Peyer's patch (tissue), 4 donors: ENCODE data around the gene PLCD1. TPM values are rescaled to one million over a fixed set of nuclear protein-coding genes. Genes with fewer than 3 reads are reported as not detected.
"Not testable (repeated sequence)": the region's sequence is repeated elsewhere in the genome, so short reads cannot be mapped to it uniquely, and the experiment has no call there.

Experiments used
- DNase-seq, 3 donors: peaks; one replicate each; pipeline ENCODE4 v3.0.0-alpha.2; 2017 to 2019
- H3K27ac ChIP-seq, 4 donors: fragments of 200-600 bp; sonication (generic); one replicate each; pipeline ENCODE4 v1.5.1; 2016 to 2019
- H3K27me3 ChIP-seq, 2 donors: fragments of 200-600 bp; sonication (generic); one replicate each; pipeline ENCODE4 v1.5.1; 2019
- H3K36me3 ChIP-seq, 3 donors: fragments of 200-600 bp; sonication (generic); one replicate each; pipeline ENCODE4 v1.5.1; 2016 to 2019
- H3K4me1 ChIP-seq, 4 donors: fragments of 200-600 bp; sonication (generic); one replicate each; pipeline ENCODE4 v1.5.1; 2016 to 2019
- H3K4me3 ChIP-seq, 4 donors: fragments of 200-600 bp; sonication (generic); 1 replicate in 3 of 4; 2 replicates in 1 of 4; pipeline ENCODE4 v1.5.1; 2016 to 2019; ENCODE audit warnings: mild to moderate bottlenecking in 1 of 4
- H3K9me3 ChIP-seq, 4 donors: fragments of 200-600 bp; sonication (generic); one replicate each; pipeline ENCODE4 v1.5.1; 2016 to 2019; ENCODE audit warnings: mild to moderate bottlenecking in 1 of 4
- POLR2A ChIP-seq, 2 donors: fragments of 450-650 bp; IDR thresholded peaks; one replicate each; pipeline ENCODE4 v1.5.1; 2017; ENCODE audit warnings: antibody characterized with exemption in 2 of 2, mild to moderate bottlenecking in 2 of 2, moderate library complexity in 2 of 2
- total RNA-seq, 4 donors: library from RNA; depleted of rRNA; stranded (reverse); fragments of >200 nt; gene quantifications; one replicate each; pipeline ENCODE4 v1.1.0, GENCODE V29; 2016
- TF ChIP-seq, protein P1 (sequence below), 6 experiments: fragments of 450-650 bp in 4 of 6; fragments of 200-600 bp in 2 of 6; sonication (generic) in 1 of 6; IDR thresholded peaks; one replicate each; pipeline ENCODE4 v1.5.1; 2017 to 2019; ENCODE audit warnings: antibody characterized with exemption in 6 of 6, mild to moderate bottlenecking in 3 of 6, moderate library complexity in 1 of 6

PLCD1 gene
- total RNA-seq, 4 donors from 2014 or later: 36.6 to 47.0 (median 40.5) TPM

DNA sequence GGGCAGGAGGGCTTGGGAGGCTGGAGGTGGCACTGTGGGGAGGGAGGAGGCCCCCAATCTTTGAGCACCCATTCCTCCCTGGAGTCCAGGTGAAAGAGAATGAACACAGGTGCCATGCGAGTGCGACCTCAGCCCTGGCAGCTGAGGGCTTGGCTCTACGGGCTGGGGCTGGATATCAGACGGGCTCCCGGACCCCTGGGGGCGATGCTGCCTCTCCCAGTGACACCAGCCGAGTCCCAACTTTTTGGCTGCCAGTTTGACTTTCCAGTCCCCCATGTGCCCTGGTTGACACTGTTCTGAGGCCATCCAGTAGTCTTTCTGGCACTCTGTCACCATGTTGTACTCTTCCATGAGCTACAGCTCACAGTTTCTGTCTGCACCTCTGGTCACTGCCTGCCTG, 37.6 kb downstream of the PLCD1 start:
- TF ChIP-seq, protein P1, sequence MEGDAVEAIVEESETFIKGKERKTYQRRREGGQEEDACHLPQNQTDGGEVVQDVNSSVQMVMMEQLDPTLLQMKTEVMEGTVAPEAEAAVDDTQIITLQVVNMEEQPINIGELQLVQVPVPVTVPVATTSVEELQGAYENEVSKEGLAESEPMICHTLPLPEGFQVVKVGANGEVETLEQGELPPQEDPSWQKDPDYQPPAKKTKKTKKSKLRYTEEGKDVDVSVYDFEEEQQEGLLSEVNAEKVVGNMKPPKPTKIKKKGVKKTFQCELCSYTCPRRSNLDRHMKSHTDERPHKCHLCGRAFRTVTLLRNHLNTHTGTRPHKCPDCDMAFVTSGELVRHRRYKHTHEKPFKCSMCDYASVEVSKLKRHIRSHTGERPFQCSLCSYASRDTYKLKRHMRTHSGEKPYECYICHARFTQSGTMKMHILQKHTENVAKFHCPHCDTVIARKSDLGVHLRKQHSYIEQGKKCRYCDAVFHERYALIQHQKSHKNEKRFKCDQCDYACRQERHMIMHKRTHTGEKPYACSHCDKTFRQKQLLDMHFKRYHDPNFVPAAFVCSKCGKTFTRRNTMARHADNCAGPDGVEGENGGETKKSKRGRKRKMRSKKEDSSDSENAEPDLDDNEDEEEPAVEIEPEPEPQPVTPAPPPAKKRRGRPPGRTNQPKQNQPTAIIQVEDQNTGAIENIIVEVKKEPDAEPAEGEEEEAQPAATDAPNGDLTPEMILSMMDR (IDR thresholded peaks at IDR 0.05): no peak
- no peak for TF ChIP-seq POLR2A (IDR thresholded peaks at IDR 0.05)
- DNase-seq: peak in 2 of 3 donors; percentile 46 to 62
- peak overlapping the region in 3 of 4 donors; percentile 82 to 97 (median 91) for H3K27ac ChIP-seq
- H3K9me3 ChIP-seq: no peaks in the 10 kb centered on the region
- peak overlapping the region in 3 of 4 donors; percentile 15 to 61 (median 51) for H3K4me3 ChIP-seq
- H3K27me3 ChIP-seq: no peaks in the 10 kb centered on the region
- peaks cover 0 to 16% (median 0%) of the 10 kb centered on the region in 3 donors for H3K36me3 ChIP-seq
- peaks cover 0 to 45% (median 4%) of the 10 kb centered on the region in 4 donors for H3K4me1 ChIP-seq

DNA sequence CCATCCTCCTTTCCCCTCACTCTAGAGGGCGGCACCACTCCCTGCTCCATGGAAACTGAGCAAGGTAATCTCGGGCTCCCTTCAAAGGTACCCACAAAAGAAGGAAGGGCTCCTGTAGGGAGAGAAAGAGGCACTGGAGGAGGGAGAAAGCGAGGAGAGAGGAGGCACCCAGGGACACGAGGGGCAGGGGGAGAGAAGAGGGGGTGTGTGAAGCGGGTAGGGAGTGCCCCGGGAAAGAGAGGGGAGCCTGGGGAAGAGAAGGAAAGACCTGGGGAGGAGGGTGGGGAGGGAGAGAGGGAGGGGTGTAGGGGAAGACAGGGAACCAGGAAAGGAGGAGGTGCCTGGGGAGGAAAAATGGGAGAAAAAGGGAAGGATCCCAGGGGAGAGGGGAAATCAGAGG, 38.3 kb downstream of the PLCD1 start:
- peak in 2 of 3 donors; percentile 47 to 66 for DNase-seq
- Histone ChIP-seq H3K9me3 (no peaks in the 10 kb centered on the region), H3K4me3 (peak overlapping the region in 3 of 4 donors; percentile 15 to 61 (median 51)), H3K27ac (peak overlapping the region in 3 of 4 donors; percentile 82 to 97 (median 91)), H3K4me1 (peaks cover 0 to 47% (median 7%) of the 10 kb centered on the region in 4 donors), H3K27me3 (no peaks in the 10 kb centered on the region), H3K36me3 (peaks cover 0 to 11% (median 0%) of the 10 kb centered on the region in 3 donors)
- TF ChIP-seq POLR2A (IDR thresholded peaks at IDR 0.05): no peak
- TF ChIP-seq, protein P1 (IDR thresholded peaks at IDR 0.05): no peak

DNA sequence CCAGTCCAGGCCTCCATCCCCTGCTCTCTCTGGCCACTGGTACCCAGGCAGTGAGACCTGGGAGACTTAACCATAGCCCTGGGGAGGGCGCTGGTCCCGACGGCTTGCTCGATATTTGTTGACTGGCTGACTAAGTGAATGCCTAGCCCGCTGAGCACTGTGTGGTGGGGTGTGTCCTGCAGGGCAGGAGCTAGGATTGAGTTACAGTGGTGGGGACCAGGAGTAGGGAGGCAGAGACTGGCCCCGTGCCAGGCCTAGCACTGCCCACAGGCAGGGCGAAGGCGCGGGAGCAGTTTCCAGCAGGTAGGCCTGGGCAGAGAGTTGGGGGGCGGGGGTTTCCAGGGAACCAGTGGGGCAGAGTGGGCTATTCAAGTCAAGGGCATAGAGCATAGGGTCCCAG, 38.9 kb downstream of the PLCD1 start, which contains the start of gene VILL:
TSS of gene VILL (plus strand) at position 260 of the 400 bp plus-strand sequence. CDS start 2,887 bp downstream, outside the sequence.
- peak; percentile 76 to 96 for TF ChIP-seq POLR2A (IDR thresholded peaks at IDR 0.05)
- TF ChIP-seq, protein P1 (IDR thresholded peaks at IDR 0.05): peak in 4 of 6 experiments; percentile 5 to 36 (median 27)
- DNase-seq: peak in 2 of 3 donors; percentile 87 to 89
- H3K27me3 ChIP-seq: no peaks in the 10 kb centered on the region
- peaks cover 0 to 5% (median 0%) of the 10 kb centered on the region in 3 donors for H3K36me3 ChIP-seq
- no peaks in the 10 kb centered on the region for H3K9me3 ChIP-seq
- peak within 1 kb of the TSS in 3 of 4 donors; percentile 82 to 97 (median 91) for H3K27ac ChIP-seq
- peaks cover 0 to 48% (median 8%) of the 10 kb centered on the region in 4 donors for H3K4me1 ChIP-seq
- H3K4me3 ChIP-seq: peak within 1 kb of the TSS in 3 of 4 donors; percentile 15 to 61 (median 51)

DNA sequence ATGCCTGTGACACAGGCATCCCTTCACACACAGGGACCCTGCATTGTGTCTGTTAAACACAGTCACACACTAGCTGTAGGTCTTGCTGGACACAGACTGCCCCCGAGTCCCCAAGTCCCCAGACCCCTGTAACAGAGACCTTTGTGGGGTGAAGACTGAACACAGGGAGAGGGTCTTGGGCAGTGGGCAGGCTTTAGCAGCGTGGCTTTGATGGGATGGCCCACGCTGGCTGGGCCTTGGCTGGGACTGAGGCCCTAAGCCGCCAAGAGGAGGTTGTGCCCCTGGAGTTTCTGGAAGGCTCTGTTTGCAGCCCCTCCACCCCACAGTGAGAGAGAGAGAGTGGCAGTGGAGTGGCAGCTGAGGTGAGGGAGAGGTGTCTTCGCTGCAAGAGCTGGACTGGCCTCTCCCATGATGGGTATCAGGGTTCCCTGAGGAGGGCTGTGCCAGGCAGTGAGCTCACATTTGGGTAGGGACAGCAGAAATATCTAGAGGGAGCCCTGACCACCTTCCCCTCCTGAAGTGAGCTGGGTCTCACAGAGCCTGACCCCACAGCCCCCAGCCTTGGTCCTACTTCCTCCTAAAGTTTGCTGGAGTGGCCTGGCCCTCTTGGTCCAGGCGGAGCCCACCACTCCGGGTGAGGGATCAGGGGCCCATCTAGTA, 39.5 kb downstream of the PLCD1 start:
- DNase-seq: peak in 2 of 3 donors; percentile 36 to 46
- Histone ChIP-seq H3K4me1 (peaks cover 0 to 46% (median 7%) of the 10 kb centered on the region in 4 donors), H3K27me3 (no peaks in the 10 kb centered on the region), H3K27ac (peak overlapping the region in 3 of 4 donors; percentile 82 to 97 (median 91)), H3K36me3 (no peaks in the 10 kb centered on the region), H3K9me3 (no peaks in the 10 kb centered on the region), H3K4me3 (peak overlapping the region in 2 of 4 donors; percentile 51 to 61)
- TF ChIP-seq, protein P1 (IDR thresholded peaks at IDR 0.05): no peak
- TF ChIP-seq POLR2A (IDR thresholded peaks at IDR 0.05): no peak

DNA sequence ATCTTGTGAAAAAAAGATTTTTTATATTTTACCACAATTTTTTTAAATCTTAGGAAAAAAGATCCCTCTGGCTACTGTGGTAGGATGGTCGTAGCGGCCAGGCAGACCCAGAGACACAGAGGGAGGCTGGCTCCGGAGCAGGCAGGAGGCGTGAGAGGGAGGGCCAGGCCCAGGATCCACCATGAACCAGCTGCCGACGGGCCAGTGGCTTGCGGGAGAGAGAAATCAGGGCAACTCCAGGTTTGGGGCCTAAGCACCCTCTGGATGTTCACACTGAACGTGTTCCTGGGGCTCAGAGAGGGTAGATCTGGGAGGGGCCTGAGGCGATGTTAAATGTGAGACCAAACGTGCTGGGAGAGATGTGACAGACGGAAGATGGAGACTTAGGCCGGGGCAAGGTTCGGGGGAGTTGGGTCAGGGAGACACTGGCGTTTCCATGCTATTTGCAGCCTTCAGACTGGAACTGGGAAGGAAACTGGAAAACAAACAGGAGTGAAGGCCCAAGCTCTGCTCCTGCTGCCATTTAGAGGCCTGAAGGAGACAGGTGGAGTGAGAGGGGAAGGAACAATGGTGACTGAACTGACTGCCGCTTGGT, 40.4 kb downstream of the PLCD1 start:
- peak in 2 of 3 donors; percentile 38 to 54 for DNase-seq
- Histone ChIP-seq H3K27ac (peak overlapping the region in 2 of 4 donors; percentile 91 to 97), H3K4me1 (peaks cover 0 to 38% (median 7%) of the 10 kb centered on the region in 4 donors), H3K9me3 (no peaks in the 10 kb centered on the region), H3K4me3 (peak overlapping the region in 2 of 4 donors; percentile 43 to 51), H3K27me3 (no peaks in the 10 kb centered on the region), H3K36me3 (no peaks in the 10 kb centered on the region)
- TF ChIP-seq, protein P1 (IDR thresholded peaks at IDR 0.05): no peak
- TF ChIP-seq POLR2A (IDR thresholded peaks at IDR 0.05): no peak

DNA sequence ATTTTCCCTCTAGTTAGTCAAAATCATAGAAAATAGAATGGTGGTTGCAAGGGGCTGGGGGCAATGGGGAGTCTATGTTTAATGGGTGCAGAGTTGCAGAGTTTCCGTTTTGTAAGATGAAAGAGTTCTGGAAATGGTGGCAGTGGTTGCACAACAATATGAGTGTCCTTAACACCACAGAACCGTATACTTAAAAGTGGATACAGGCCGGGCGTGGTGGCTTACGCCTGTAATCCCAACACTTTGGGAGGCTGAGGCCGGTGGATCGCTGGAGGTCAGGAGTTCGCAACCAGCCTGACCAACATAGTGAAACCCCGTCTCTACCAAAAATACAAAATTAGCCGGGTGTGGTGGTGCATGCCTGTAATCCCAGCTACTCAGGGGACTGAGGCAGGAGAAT, 41.1 kb downstream of the PLCD1 start:
- Histone ChIP-seq H3K4me1 (peaks cover 0 to 33% (median 5%) of the 10 kb centered on the region in 4 donors), H3K4me3 (peak overlapping the region in 3 of 4 donors; percentile 3 to 51 (median 43)), H3K27ac (peak overlapping the region in 3 of 4 donors; percentile 82 to 97 (median 91))
- H3K36me3 ChIP-seq, H3K27me3 ChIP-seq, H3K9me3 ChIP-seq: not testable (repeated sequence)
- DNase-seq: peak in 1 of 3 donors; percentile 42
